Endothelial cell (in vitro differentiated cells): Measurements from ENCODE around the gene CDH23. TPM values are rescaled to one million over a fixed set of nuclear protein-coding genes. Genes with fewer than 3 reads are reported as not detected.
A peak's percentile ranks its signal among the peaks of the same experiment; 100 is the strongest.

Source experiments
- DNase-seq: peaks from one replicate; pipeline ENCODE4 v3.0.0; 2021; ENCODE audit warnings: low spot score
- H3K27ac Mint-ChIP-seq: one replicate; pipeline ENCODE4 v1.8.0; 2021; ENCODE audit warnings: mixed read lengths, inconsistent platforms; ENCODE audit not compliant: unreplicated experiment
- H3K27me3 Mint-ChIP-seq: one replicate; pipeline ENCODE4 v1.8.0; 2021; ENCODE audit warnings: mild to moderate bottlenecking, moderate library complexity, mixed read lengths, inconsistent platforms; ENCODE audit not compliant: unreplicated experiment
- H3K36me3 Mint-ChIP-seq: one replicate; pipeline ENCODE4 v1.8.0; 2021; ENCODE audit warnings: mild to moderate bottlenecking, low read depth, mixed read lengths, inconsistent platforms; ENCODE audit not compliant: unreplicated experiment
- H3K4me1 Mint-ChIP-seq: one replicate; pipeline ENCODE4 v1.8.0; 2021; ENCODE audit warnings: mild to moderate bottlenecking, mixed read lengths, inconsistent platforms; ENCODE audit not compliant: unreplicated experiment
- H3K4me3 Mint-ChIP-seq: one replicate; pipeline ENCODE4 v1.8.0; 2021; ENCODE audit warnings: mild to moderate bottlenecking, mixed read lengths, inconsistent platforms; ENCODE audit not compliant: unreplicated experiment
- H3K9me3 Mint-ChIP-seq: one replicate; pipeline ENCODE4 v1.8.0; 2021; ENCODE audit warnings: mixed read lengths, inconsistent platforms; ENCODE audit not compliant: unreplicated experiment
- total RNA-seq: library from RNA; stranded (reverse); fragmentation: NEBNext Ultra II Directional; extraction: Animal tissue kit (Norgen Biotek cat#: 25700); gene quantifications from one replicate; pipeline ENCODE4 v1.2.1, GENCODE V29; 2021; ENCODE audit not compliant: unreplicated experiment
- TF ChIP-seq, protein P1 (sequence below): fragments of 200-600 bp; sonication (generic); IDR thresholded peaks from one replicate; pipeline ENCODE4 v1.5.0; 2021; ENCODE audit warnings: antibody characterized with exemption; ENCODE audit not compliant: unreplicated experiment

Gene CDH23
- total RNA-seq, 1 donor from 2014 or later = 0.54 TPM

DNA sequence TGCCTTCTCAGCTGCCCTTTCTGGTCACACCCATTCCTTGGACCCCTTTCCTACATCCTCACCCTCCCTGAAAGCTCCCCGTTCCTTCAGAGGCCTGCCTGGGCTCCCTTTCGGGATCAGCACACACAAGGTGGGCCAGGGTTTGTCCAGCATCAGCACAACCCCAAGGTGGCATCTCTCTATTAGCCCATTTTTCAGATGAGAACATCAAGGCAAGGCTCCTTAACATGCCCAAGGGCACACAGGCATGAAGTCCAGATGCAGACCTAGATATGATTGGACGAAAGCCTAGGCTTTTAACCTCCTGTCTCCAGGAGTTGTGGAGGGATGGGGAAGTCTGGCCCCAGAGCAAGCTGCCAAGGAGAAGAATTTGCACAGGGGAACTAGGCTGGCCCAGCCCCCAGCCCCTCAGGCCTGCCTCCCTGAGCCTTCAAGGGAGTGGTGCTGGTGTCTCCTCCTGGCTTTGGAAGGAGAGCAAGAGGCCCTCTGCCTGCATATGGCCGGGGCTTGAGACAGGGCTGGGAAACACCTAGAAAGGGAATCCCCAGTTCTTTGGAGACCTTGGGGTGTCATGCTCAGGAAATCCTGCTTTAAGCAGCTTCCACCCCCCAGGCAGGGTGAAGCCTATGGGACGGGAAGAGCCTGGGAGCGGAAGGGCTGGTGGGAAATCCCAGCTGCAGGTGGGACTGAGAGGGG lies 385.6 kb downstream of the CDH23 start:
- no peak for DNase-seq
- H3K9me3 Mint-ChIP-seq = no peaks in the 10 kb centered on the region
- no peak overlapping the region for H3K4me3 Mint-ChIP-seq
- H3K4me1 Mint-ChIP-seq = peaks cover 25% of the 10 kb centered on the region
- TF ChIP-seq, protein P1, sequence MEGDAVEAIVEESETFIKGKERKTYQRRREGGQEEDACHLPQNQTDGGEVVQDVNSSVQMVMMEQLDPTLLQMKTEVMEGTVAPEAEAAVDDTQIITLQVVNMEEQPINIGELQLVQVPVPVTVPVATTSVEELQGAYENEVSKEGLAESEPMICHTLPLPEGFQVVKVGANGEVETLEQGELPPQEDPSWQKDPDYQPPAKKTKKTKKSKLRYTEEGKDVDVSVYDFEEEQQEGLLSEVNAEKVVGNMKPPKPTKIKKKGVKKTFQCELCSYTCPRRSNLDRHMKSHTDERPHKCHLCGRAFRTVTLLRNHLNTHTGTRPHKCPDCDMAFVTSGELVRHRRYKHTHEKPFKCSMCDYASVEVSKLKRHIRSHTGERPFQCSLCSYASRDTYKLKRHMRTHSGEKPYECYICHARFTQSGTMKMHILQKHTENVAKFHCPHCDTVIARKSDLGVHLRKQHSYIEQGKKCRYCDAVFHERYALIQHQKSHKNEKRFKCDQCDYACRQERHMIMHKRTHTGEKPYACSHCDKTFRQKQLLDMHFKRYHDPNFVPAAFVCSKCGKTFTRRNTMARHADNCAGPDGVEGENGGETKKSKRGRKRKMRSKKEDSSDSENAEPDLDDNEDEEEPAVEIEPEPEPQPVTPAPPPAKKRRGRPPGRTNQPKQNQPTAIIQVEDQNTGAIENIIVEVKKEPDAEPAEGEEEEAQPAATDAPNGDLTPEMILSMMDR = no peak
- peak overlapping the region; percentile 61 for H3K27ac Mint-ChIP-seq
- no peaks in the 10 kb centered on the region for H3K36me3 Mint-ChIP-seq
- H3K27me3 Mint-ChIP-seq = peaks cover 11% of the 10 kb centered on the region

DNA sequence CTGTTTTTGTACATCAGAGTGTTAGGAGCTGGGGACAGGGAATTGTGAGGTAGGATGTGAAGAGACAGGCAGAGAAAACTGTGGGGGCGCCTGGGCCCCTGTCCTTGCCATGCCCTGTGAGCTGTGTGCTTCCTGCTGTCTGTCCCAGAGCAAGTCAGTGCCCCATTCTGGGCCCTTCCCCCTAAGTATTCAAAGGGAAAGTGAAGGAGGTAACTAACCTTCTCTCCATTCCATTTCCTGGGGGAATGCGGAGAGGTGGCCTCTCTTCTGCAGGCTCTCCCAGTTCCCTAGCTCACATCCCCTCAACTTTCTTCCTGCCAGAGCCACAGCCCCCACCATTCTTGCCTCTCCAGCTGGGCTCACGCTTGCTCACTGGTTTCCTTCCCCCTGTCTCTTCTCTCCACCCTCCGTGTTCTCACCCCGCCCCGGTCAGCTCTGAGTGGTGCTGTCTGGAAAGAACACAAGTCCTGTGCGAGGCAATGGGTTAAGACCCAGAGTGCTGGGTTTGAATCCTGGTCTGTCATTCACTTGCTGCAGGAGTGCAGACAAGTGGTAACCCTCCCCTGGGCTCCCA lies 386.3 kb downstream of the CDH23 start:
- Mint-ChIP-seq H3K36me3 (no peaks in the 10 kb centered on the region), H3K4me1 (peaks cover 25% of the 10 kb centered on the region), H3K4me3 (no peak overlapping the region), H3K27ac (peak overlapping the region; percentile 61), H3K27me3 (peaks cover 9% of the 10 kb centered on the region), H3K9me3 (no peaks in the 10 kb centered on the region)
- DNase-seq = no peak
- TF ChIP-seq, protein P1 = no peak

- H3K27ac Mint-ChIP-seq = no peak overlapping the region
- no peaks in the 10 kb centered on the region for H3K9me3 Mint-ChIP-seq
- H3K27me3 Mint-ChIP-seq = peaks cover 9% of the 10 kb centered on the region
- DNase-seq = no peak
- H3K36me3 Mint-ChIP-seq = no peaks in the 10 kb centered on the region
- TF ChIP-seq, protein P1 = no peak
- peaks cover 25% of the 10 kb centered on the region for H3K4me1 Mint-ChIP-seq
- H3K4me3 Mint-ChIP-seq = no peak overlapping the region
These were observed 387.4 kb downstream of the CDH23 start for GRCh38 chr10:71783917-71784678.

- DNase-seq = no peak
- no peak overlapping the region for H3K27ac Mint-ChIP-seq
- H3K9me3 Mint-ChIP-seq = no peaks in the 10 kb centered on the region
These were observed 388.1 kb downstream of the CDH23 start for GRCh38 chr10:71784679-71785272.

More at GRCh38 chr10:71784679-71785272, 388.1 kb downstream of the CDH23 start:
- Mint-ChIP-seq H3K4me1 (peaks cover 25% of the 10 kb centered on the region), H3K4me3 (no peak overlapping the region), H3K36me3 (no peaks in the 10 kb centered on the region), H3K27me3 (peaks cover 13% of the 10 kb centered on the region)
- TF ChIP-seq, protein P1 = no peak
